Measurements from ENCODE around the gene CAND2.
"Not testable (repeated sequence)": the region's sequence is repeated elsewhere in the genome, so short reads cannot be mapped to it uniquely, and the experiment has no call there.

CAND2 gene

GRCh38 chr3:12759097-12759679 is 37.3 kb upstream of the CAND2 start, which contains the start of gene TMEM40:
Gene TMEM40, minus strand, starts transcription at chr3:12759259. Its CDS starts 9,427 bp downstream, at chr3:12749832.
- DNase-seq (ENCODE audit: insufficient read length, low spot score) (no peak), FAIRE-seq (no peak)
- no peak for TF ChIP-seq POLR2A (IDR thresholded peaks at IDR 0.05; ENCODE audit: low read depth, low read length)

- DNase-seq (ENCODE audit: insufficient read length, low spot score), result no peak
- no peak for TF ChIP-seq POLR2A (IDR thresholded peaks at IDR 0.05; ENCODE audit: low read depth, low read length)
These were observed 36.6 kb upstream of the CAND2 start for GRCh38 chr3:12759693-12760565.

DNA sequence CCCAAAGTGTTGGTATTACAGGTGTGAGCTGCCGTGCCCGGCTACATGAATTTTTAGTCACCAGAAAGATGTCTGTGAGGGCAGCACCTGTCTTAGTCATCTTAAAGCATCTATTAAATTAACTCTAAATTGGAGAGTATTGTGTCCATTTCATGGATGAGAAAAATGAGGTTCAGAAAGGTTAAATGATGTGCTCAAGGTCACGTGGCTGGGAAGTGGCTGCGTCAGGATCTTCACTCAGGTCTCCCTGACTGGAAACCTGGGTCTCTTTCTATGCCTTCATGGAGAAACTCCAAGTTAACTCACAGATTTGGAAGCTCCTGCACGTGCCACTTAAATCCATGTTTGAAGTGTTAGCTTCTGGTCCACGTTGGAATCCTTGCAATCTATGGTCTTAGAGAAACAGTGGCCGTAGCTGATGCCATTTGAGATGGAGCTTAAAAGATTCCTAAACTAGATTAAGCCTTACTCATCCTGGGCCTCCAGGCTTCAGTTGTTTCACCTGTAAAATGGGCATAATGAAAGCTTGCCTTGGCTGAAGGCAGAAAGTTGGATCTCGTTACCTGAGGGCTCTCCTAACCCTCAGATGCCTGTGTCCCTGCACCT is 32.2 kb upstream of the CAND2 start:
- TF ChIP-seq POLR2A (IDR thresholded peaks at IDR 0.05; ENCODE audit: low read depth, low read length), result no peak
- FAIRE-seq (no peak), DNase-seq (ENCODE audit: insufficient read length, low spot score) (no peak)

More at GRCh38 chr3:12759693-12760565, 36.6 kb upstream of the CAND2 start:
- FAIRE-seq, result no peak

DNA sequence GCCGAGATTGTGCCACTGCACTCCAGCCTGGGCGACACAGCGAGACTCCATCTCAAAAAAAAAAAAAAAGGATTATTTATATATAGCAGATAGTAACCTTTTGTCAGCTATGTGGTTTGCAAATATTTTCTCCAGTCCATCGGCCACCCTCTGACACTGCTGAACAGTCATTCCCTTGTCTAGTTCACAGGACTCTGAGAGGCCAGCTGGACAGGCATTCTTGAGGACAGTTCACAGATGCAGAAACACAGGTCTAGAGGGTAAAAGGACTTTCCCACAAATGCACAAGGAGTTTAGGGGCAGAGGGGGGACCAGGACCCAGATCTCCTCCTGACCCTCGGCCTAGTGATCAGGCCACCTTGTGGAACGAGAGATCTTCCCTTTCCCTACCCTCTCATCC is 29.9 kb upstream of the CAND2 start:
- FAIRE-seq (no peak), DNase-seq (ENCODE audit: insufficient read length, low spot score) (no peak)
- TF ChIP-seq POLR2A (IDR thresholded peaks at IDR 0.05; ENCODE audit: low read depth, low read length), result no peak

DNA sequence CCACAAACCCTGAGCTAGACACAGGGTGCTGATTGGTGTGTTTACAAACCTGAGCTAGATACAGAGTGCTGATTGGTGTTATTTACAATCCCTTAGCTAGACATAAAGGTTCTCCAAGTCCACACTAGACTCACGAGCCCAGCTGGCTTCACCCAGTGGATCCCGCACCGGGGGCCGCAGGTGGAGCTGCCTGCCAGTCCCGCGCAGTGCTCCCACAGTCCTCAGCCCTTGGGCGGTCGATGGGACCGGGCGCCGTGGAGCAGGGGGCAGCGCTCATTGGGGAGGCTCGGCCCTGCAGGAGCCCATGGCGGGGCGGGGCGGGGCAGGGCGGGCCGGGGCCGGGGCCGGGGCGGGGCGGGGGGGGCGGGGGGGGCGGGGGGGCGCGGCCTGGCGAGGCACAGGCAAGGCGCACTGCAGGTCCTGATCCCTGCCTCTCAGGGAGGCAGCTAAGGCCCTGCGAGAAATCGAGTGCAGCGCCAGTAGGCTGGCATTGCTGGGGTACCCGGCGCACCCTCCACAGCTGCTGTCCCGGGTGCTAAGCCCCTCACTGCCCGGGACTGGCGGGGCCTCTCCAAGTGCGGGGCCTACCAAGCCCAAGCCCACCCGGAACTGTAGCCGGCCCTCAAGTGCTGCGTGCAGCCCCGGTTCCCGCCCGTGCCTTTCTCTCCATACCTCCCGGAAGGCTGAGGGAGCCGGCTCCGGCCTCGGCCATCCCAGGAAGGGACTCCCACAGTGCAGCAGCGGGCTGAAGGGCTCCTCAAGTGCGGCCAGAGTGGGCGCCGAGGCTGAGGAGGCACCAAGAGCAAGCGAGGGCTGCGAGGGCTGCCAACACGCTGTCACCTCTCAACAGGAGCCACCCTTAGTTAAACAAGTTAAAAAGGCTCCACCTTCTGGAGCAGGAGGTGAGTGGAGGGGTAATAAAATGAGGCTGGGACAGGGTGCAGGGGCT is 27.6 kb upstream of the CAND2 start:
- FAIRE-seq (no peak), DNase-seq (ENCODE audit: insufficient read length, low spot score) (no peak)
- no peak for TF ChIP-seq POLR2A (IDR thresholded peaks at IDR 0.05; ENCODE audit: low read depth, low read length)

DNA sequence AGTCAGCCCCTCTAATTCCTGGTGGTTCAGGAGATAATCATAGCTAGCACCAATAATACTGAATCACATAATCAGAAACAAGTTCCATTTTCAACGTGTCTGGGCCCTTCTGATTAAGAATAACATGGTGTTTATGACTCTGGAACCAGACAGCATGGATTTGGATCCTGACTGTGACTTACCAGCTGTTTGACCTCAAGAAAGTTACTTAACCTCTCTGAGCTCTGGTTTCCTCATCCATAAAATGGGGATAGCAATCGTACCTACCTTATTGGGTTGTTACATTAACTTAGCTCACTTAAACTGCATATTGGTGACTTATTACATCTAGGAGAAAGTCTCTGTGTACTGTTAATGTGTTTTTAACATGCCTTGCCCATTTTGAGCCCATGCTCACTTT is 26.7 kb upstream of the CAND2 start:
- DNase-seq (ENCODE audit: insufficient read length, low spot score) (no peak), FAIRE-seq (no peak)

DNA sequence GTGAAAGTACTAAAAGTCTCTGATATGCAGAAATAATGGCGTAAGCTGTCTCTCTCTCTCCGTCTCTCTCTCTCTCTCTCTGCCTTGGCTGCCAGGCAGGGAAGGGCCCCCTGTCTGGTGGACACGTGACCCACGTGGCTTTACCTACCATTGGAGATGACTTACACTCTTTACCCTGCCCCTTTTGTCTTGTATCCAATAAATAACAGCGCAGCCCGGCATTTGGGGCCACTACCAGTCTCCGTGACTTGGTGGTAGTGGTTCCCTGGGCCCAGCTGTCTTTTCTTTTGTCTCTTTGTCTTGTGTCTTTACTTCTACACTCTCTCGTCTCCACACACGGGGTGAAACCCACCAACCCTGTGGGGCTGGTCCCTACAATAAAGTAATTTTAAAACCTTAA is 25.2 kb upstream of the CAND2 start:
- no peak for DNase-seq (ENCODE audit: insufficient read length, low spot score)
- FAIRE-seq, result no peak
- TF ChIP-seq POLR2A (IDR thresholded peaks at IDR 0.05; ENCODE audit: low read depth, low read length), result no peak

More for the DNA sequence above, 26.7 kb upstream of the CAND2 start:
- TF ChIP-seq POLR2A (IDR thresholded peaks at IDR 0.05; ENCODE audit: low read depth, low read length), result no peak

DNA sequence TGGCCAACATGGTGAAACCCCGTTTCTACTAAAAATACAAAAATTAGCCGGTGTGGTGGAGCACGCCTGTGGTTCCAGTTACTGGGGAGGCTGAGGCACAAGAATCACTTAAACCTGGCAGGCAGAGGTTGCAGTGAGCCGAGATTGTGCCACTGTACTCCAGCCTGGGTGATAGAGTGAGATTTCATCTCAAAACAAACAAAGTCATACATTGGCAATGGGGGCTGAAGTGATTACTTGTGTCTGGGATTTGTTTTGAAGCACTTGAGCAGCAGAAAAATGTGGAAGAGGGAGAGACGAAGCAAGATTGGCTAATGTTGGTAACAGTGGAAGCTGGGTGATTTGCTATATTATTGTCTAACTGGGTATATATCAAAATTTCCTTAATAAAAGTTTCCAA is 24.0 kb upstream of the CAND2 start:
- DNase-seq (ENCODE audit: insufficient read length, low spot score), result no peak
- FAIRE-seq, result no peak
- TF ChIP-seq POLR2A (IDR thresholded peaks at IDR 0.05; ENCODE audit: low read depth, low read length), result no peak

- DNase-seq (ENCODE audit: insufficient read length, low spot score) (no peak), FAIRE-seq (no peak)
- TF ChIP-seq POLR2A (IDR thresholded peaks at IDR 0.05; ENCODE audit: low read depth, low read length), result no peak
These were observed 23.3 kb upstream of the CAND2 start for GRCh38 chr3:12773030-12773709.

DNA sequence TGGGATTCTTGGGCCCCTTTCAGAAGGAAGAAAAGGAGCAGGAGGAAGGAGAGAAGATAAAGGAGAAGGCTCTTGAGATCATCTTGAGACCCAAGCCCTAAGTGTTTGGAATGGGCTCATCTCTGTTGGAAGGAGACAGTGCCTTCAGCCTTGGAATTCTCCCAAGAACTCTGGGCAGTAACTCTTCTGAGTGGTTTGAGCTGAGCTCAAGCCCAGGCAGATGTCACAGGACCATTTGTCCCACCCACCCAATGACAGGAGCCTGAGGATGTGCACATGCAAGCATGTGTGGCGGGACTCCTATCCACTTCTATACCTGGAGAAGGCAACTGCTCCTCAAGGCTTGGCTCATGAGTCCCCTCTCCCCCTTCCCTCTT is 22.8 kb upstream of the CAND2 start:
- DNase-seq (ENCODE audit: insufficient read length, low spot score) (no peak), FAIRE-seq (no peak)
- TF ChIP-seq POLR2A (IDR thresholded peaks at IDR 0.05; ENCODE audit: low read depth, low read length), result no peak

DNA sequence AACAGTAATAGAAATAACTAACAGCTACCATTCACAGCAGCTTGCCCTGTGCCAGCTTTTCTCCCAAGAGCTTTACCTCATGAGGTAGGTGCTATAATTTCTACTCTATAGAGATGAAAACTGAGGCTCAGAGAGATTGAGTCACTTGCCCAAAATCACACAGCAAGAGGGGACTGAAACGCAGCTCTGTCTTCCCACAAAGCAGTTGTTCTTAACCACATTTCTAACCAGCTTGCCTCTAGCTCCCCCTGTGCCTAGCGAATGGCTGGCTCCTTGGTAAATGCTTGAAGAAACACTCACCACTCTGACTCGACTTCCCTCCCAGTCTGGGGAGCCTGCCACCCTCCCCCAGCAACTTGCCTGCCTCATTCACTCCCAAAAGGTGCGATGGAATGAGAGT is 21.9 kb upstream of the CAND2 start:
- FAIRE-seq (no peak), DNase-seq (ENCODE audit: insufficient read length, low spot score) (no peak)
- no peak for TF ChIP-seq POLR2A (IDR thresholded peaks at IDR 0.05; ENCODE audit: low read depth, low read length)

DNA sequence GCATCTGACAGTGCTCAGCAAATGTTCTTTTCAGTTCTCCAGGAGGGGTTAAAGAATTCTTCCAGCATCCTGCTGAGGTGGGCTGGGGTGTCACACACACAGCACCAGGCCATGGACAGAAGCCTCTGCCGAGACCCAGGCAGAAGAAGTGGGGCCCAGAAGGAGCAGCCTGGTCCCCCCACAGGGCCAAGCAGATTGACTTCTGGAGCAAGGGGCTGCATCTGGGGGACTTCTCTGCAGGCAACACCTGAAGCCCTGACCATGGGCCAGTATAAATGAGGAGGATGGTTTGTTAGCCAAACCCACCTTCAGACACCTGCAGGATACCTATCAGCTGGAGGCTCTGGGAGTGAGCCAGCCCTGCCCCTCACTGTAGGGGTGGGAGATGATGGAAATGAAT is 21.3 kb upstream of the CAND2 start:
- TF ChIP-seq POLR2A (IDR thresholded peaks at IDR 0.05; ENCODE audit: low read depth, low read length), result no peak
- no peak for FAIRE-seq
- no peak for DNase-seq (ENCODE audit: insufficient read length, low spot score)

DNA sequence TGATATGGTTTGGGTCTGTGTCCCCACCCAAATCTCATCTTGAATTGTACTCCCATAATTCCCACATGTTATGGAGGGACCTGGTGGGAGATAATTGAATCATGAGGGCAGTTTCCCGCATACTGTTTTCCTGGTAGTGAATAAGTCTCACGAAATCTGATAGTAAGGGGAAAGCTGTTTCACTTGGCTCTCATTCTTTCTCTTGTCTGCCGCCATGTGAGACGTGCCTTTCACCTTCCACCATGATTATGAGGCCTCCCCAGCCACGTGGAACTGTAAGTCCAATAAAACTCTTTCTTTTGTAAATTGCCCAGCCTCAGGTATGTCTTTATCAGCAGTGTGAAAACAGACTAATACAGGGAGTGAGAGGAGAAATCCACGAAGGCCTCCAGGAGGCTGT is 20.5 kb upstream of the CAND2 start:
- FAIRE-seq; DNase-seq (ENCODE audit: insufficient read length, low spot score): not testable (repeated sequence)

Data from H54 (cell line).